ENCODE results near the gene CELF1. TPM values are rescaled to one million over a fixed set of nuclear protein-coding genes. Genes with fewer than 3 reads are reported as not detected.

The CELF1 gene
- total and polyA plus RNA-seq, 9 of the 15 experiments (the other 6 are each of a cell fraction or from before 2014, with no cell fraction given) = 11.3 to 142 (median 77.4) TPM

DNA sequence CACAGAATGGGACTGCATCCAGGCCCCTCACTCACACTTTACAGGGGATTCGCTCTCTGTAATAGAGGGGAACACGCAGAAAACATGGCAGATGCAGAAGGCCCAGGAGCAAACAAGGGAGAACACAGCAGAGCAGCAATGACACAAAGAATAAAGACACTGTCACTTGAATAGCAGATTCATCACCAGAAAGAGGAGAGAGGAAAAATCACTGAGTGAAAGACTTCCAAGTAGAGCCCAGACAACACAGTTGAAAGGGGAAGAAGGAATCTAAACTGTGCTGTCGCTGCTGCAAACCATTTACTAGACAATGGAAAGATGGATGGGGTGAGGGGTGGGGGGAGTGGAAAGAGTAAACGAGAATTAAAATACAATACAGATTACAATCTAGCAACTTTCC lies 75.2 kb downstream of the CELF1 start:
- no peak overlapping the region for H3K27ac ChIP-seq (ENCODE audit: extremely low read depth, low read depth, low read length)
- intact Hi-C loops (cut with micrococcal nuclease) = no loop called here
- CTCF ChIA-PET (ENCODE audit: low intra/inter-chr PET ratio) = no interaction called here

More for the DNA sequence above, 75.2 kb downstream of the CELF1 start:
- in situ Hi-C loops (cut with MboI) = no loop called here
- Histone ChIP-seq H3K9me3 (replicated peaks; ENCODE audit: control insufficient read depth, insufficient read depth, low read depth, low read length) (no peaks in the 10 kb centered on the region), H3K4me3 (no peak overlapping the region), H3K4me1 (replicated peaks in 1 of 2; ENCODE audit: control insufficient read depth in 2 of 2, insufficient read depth in 2 of 2, low read length in 2 of 2) (peaks cover 0 to 11% of the 10 kb centered on the region in 2 experiments; a peak in 2 of 5 replicates), H3K9me1 (ENCODE audit: control insufficient read depth, insufficient read depth, low read length) (no peaks in the 10 kb centered on the region), H3K4me2 (ENCODE audit: insufficient read depth, low read length) (no peak overlapping the region), H2AFZ (ENCODE audit: low read depth, low read length) (no peak overlapping the region), H3K9ac (ENCODE audit: insufficient read depth in 1 of 2, low read depth in 2 of 2, low read length in 2 of 2) (no peak overlapping the region; a peak in 1 of 4 replicates), H3K27me3 (ENCODE audit: control insufficient read depth in 2 of 2, insufficient read depth in 2 of 2, low read length in 2 of 2) (no peaks in the 10 kb centered on the region), H4K20me1 (replicated peaks; ENCODE audit: control insufficient read depth, insufficient read depth, low read length) (0 out of 2 replicates have a peak, but pooled peaks cover 2% of the 10 kb centered on the region), H3K36me3 (ENCODE audit: control insufficient read depth, insufficient read depth, low read length) (peaks cover 95% of the 10 kb centered on the region), H3K79me2 (ENCODE audit: control insufficient read depth, insufficient read depth, low read length) (no peaks in the 10 kb centered on the region; the same call in 2 of the 3 replicates)
- TF ChIP-seq POLR2AphosphoS5 (IDR thresholded peaks at IDR 0.05; ENCODE audit: control insufficient read depth, insufficient read depth, low read depth, low read length) = no peak
- TF ChIP-seq, protein P1, sequence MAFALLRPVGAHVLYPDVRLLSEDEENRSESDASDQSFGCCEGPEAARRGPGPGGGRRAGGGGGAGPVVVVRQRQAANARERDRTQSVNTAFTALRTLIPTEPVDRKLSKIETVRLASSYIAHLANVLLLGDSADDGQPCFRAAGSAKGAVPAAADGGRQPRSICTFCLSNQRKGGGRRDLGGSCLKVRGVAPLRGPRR (CRISPR knock-in tag; IDR thresholded peaks at IDR 0.05) = no peak
- TF ChIP-seq CHD4 (IDR thresholded peaks at IDR 0.05; ENCODE audit: insufficient read depth, insufficient replicate concordance, low read depth, low read length, poor library complexity, severe bottlenecking) = no peak
- TF ChIP-seq ZNF551 (CRISPR knock-in tag; IDR thresholded peaks at IDR 0.05) = no peak
- TF ChIP-seq FOSL1 (tag; conservative IDR thresholded peaks at IDR 0.05) = peak; percentile 30
- TF ChIP-seq, protein P2, sequence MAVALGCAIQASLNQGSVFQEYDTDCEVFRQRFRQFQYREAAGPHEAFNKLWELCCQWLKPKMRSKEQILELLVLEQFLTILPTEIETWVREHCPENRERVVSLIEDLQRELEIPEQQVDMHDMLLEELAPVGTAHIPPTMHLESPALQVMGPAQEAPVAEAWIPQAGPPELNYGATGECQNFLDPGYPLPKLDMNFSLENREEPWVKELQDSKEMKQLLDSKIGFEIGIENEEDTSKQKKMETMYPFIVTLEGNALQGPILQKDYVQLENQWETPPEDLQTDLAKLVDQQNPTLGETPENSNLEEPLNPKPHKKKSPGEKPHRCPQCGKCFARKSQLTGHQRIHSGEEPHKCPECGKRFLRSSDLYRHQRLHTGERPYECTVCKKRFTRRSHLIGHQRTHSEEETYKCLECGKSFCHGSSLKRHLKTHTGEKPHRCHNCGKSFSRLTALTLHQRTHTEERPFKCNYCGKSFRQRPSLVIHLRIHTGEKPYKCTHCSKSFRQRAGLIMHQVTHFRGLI (CRISPR knock-in tag; IDR thresholded peaks at IDR 0.05) = no peak
- TF ChIP-seq, protein P3, sequence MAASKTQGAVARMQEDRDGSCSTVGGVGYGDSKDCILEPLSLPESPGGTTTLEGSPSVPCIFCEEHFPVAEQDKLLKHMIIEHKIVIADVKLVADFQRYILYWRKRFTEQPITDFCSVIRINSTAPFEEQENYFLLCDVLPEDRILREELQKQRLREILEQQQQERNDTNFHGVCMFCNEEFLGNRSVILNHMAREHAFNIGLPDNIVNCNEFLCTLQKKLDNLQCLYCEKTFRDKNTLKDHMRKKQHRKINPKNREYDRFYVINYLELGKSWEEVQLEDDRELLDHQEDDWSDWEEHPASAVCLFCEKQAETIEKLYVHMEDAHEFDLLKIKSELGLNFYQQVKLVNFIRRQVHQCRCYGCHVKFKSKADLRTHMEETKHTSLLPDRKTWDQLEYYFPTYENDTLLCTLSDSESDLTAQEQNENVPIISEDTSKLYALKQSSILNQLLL (CRISPR knock-in tag; IDR thresholded peaks at IDR 0.05; ENCODE audit: borderline replicate concordance) = no peak
- no peak for TF ChIP-seq SRF (CRISPR knock-in tag; IDR thresholded peaks at IDR 0.05)
- TF ChIP-seq RFX5 (IDR thresholded peaks at IDR 0.05; ENCODE audit: low read depth, low read length) = no peak
- WGBS (ENCODE audit: insufficient coverage, low coverage, missing lambda C conversion rate) = 69% methylated on average over 4 of the region's 4 CpGs
- BruUV-seq (replicated peaks) = no TSS peak
- no peak for ATAC-seq
- no peak for DNase-seq (ENCODE audit: extremely low read depth in 1 of 4, low spot score in 3 of 4)
- POLR2A ChIA-PET = interaction anchor here (0.7 kb wide), 1 partner anchor 12 kb away, joined by 4 read pairs; no protein-coding TSS in a partner anchor
- FAIRE-seq = no peak
